ENCODE results near the gene ALPP.

ALPP gene

DNA sequence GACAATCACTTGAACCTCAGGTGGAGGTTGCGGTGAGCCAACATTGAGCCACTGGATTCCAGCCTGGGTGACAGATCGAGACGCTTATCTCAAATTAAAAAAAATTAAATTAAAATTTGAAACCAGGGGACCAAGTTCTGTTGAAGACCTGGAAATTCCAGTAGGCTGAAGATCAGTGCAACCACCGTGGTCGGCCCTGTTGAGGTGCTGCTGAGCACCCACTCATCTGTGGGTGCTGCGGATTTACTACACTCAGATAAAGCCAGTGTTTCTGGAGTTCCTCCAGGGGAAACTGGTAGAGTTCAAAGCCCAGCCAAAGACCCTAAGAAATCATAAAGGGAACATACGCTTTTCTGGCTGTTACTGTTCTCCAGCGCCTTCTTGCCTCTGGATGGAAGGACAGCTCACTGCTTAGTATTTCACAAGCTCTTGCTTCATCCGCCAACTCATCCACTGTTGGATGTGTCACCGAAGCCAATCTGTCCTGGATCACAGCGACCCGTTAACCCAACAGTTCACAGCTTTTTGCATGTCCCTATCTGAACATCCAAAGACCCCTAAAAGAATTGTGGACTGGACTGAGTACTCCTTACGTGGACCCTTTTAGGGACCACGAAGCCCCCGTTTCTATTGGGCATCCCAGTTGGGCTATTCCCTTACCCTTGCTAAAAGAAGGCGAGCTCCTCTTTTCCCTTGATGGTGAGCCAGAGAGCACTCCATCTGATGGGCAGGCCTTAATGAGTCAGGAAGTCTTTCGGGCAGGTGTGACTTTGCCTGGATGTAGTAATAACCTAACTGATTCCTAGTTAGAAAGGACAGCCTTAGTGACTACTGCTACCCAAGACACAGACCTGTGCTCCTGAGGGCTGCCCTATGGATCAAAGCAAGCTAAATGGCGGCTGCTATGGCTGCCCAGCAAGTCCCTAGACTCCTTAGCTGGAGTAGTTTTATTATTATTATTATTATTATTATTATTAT is 6.0 kb upstream of the ALPP start:
- TF ChIP-seq SIN3A (IDR thresholded peaks at IDR 0.05; ENCODE audit: borderline replicate concordance, insufficient read depth, low read length) (no peak), TAF1 (IDR thresholded peaks at IDR 0.05; ENCODE audit: borderline replicate concordance, insufficient read depth, low read length) (no peak), FOXP2 (optimal IDR thresholded peaks at IDR 0.05; ENCODE audit: borderline replicate concordance, extremely low read depth, extremely low read length, insufficient read depth) (no peak), POLR2AphosphoS5 (IDR thresholded peaks at IDR 0.05; ENCODE audit: low read depth, low read length) (no peak)
- TF ChIP-seq, protein P1, sequence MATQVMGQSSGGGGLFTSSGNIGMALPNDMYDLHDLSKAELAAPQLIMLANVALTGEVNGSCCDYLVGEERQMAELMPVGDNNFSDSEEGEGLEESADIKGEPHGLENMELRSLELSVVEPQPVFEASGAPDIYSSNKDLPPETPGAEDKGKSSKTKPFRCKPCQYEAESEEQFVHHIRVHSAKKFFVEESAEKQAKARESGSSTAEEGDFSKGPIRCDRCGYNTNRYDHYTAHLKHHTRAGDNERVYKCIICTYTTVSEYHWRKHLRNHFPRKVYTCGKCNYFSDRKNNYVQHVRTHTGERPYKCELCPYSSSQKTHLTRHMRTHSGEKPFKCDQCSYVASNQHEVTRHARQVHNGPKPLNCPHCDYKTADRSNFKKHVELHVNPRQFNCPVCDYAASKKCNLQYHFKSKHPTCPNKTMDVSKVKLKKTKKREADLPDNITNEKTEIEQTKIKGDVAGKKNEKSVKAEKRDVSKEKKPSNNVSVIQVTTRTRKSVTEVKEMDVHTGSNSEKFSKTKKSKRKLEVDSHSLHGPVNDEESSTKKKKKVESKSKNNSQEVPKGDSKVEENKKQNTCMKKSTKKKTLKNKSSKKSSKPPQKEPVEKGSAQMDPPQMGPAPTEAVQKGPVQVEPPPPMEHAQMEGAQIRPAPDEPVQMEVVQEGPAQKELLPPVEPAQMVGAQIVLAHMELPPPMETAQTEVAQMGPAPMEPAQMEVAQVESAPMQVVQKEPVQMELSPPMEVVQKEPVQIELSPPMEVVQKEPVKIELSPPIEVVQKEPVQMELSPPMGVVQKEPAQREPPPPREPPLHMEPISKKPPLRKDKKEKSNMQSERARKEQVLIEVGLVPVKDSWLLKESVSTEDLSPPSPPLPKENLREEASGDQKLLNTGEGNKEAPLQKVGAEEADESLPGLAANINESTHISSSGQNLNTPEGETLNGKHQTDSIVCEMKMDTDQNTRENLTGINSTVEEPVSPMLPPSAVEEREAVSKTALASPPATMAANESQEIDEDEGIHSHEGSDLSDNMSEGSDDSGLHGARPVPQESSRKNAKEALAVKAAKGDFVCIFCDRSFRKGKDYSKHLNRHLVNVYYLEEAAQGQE (IDR thresholded peaks at IDR 0.05; ENCODE audit: insufficient read depth in 1 of 2, low read depth in 2 of 2, low read length in 2 of 2): no peak

DNA sequence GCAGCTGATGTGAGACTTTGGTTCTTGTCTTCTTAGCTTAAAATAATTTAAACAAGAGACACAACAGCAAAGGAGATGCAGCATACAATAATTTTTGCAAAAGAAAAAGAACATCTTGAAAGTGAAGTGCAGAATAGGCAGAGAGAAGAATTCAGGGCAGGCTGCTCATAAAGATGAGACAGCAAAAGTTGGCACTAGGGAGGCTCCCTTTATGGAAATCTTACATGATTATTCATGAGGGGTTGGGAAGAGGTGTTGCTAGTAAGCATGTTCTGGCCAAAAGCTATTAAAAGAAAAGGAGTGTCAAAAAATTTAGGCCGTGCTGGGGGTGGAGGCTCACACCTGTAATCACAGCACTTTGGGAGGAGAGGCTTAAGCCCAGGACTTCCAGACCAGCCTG is 4.2 kb upstream of the ALPP start:
- TF ChIP-seq SIN3A (IDR thresholded peaks at IDR 0.05; ENCODE audit: borderline replicate concordance, insufficient read depth, low read length): no peak

DNA sequence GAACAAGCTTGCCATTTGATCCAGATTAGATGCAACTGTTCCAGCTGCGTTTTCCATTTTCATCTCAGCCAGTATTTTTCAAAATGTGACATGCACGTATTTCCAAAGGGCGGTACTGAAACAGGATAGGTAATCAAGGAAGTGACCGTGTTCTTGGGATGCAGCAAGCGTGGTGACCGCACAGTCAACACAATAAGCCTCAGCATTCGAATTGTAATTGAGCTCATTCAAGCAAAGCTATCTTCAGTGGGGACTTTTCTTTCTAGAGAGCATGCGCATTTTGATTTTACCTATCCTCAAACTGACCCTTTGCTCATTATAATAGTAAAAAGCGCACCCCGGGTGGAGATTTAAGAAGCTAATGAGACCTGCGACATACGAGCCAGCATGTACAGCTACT is 3.4 kb upstream of the ALPP start:
- TF ChIP-seq TAF1 (IDR thresholded peaks at IDR 0.05; ENCODE audit: borderline replicate concordance, insufficient read depth, low read length): no peak
- no peak for TF ChIP-seq FOXP2 (optimal IDR thresholded peaks at IDR 0.05; ENCODE audit: borderline replicate concordance, extremely low read depth, extremely low read length, insufficient read depth)
- TF ChIP-seq POLR2AphosphoS5 (IDR thresholded peaks at IDR 0.05; ENCODE audit: low read depth, low read length): no peak
- TF ChIP-seq SIN3A (IDR thresholded peaks at IDR 0.05; ENCODE audit: borderline replicate concordance, insufficient read depth, low read length): no peak

DNA sequence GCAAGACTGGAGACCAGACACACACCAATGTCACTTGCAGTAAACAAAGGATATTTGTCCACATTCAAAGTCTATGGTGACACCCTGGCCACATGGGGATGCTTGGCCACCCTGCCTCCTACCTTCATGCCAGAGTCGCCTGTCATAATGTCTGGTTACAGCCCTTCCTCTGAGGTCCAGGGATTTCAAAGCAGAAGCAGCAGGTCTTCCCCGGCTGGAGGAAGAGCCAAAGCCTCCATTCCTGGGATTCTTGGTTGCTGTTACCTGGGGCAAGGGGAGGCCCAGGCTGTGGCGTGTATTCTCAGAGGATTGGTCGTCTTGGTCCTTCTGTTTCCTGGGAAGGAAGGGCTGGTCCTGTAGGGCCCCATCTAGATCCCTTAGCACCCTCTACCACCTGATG is 2.3 kb upstream of the ALPP start:
- TF ChIP-seq FOXP2 (optimal IDR thresholded peaks at IDR 0.05; ENCODE audit: borderline replicate concordance, extremely low read depth, extremely low read length, insufficient read depth) (no peak), POLR2AphosphoS5 (IDR thresholded peaks at IDR 0.05; ENCODE audit: low read depth, low read length) (no peak), SIN3A (IDR thresholded peaks at IDR 0.05; ENCODE audit: borderline replicate concordance, insufficient read depth, low read length) (no peak), TAF1 (IDR thresholded peaks at IDR 0.05; ENCODE audit: borderline replicate concordance, insufficient read depth, low read length) (no peak)
- TF ChIP-seq, protein P1 (IDR thresholded peaks at IDR 0.05; ENCODE audit: insufficient read depth in 1 of 2, low read depth in 2 of 2, low read length in 2 of 2): no peak

DNA sequence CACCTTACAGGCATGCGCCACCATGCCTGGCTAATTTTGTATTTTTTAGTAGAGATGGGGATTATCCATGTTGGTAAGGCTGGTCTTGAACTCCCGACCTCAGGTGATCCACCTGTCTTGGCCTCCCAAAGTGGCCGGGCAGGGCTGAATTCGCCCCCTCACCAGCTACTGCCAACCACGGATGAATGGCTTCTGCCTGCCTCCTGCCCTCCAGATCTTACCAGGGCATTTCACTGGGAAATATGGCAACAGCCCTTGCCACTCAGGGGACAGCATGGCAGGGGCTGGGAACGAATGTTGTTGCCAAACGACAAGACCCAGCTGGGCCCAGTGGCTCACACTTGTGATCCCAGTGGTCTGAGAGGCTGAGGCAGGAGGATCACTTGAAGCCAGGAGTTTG is 1.8 kb upstream of the ALPP start:
- no peak for TF ChIP-seq SIN3A (IDR thresholded peaks at IDR 0.05; ENCODE audit: borderline replicate concordance, insufficient read depth, low read length)

DNA sequence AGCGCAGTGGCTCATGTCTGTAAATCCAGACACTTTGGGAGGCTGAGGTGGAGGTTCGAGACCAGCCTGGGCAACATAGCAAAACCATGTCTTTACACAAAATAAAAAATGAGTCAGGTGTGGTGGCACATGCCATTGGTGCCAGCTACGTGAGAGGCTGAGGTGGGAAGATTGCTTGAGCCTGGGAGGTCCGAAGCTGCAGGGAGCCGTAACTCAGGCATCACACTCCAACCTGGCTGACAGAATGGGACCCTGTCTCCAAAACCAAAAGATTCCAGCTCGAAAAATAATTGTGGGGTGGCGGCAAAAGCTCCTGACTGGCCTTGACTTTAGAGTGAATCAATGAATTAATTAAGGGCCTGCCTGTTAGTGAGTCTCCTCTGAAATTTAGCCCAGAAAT is 1.2 kb upstream of the ALPP start:
- TF ChIP-seq, protein P1 (IDR thresholded peaks at IDR 0.05; ENCODE audit: insufficient read depth in 1 of 2, low read depth in 2 of 2, low read length in 2 of 2): no peak
